H9 (cell line): Measurements from ENCODE around the gene PNKP. TPM values are rescaled to one million over a fixed set of nuclear protein-coding genes. Genes with fewer than 3 reads are reported as not detected.
A peak's percentile ranks its signal among the peaks of the same experiment; 100 is the strongest.

Experiments
- DNase-seq: peaks from one replicate; pipeline ENCODE4 v3.0.0-alpha.2; 2017
- H2AFZ ChIP-seq: one replicate; pipeline ENCODE4 v1.6.1; 2013; ENCODE audit warnings: mild to moderate bottlenecking, low read length, control low read depth, moderate library complexity
- H2AK5ac ChIP-seq: 2 replicates; pipeline ENCODE4 v1.6.1; 2013; ENCODE audit warnings: low read length, control low read depth, mixed read lengths; ENCODE audit not compliant: insufficient read length
- H2BK120ac ChIP-seq: one replicate; pipeline ENCODE4 v1.6.1; 2013; ENCODE audit warnings: low read depth, mild to moderate bottlenecking, low read length, control low read depth, inconsistent platforms; ENCODE audit not compliant: poor library complexity, severe bottlenecking
- H2BK12ac ChIP-seq: 2 replicates; pipeline ENCODE4 v1.6.1; 2013; ENCODE audit warnings: low read length, control low read depth, mixed read lengths, low read depth; ENCODE audit not compliant: insufficient read length
- H2BK15ac ChIP-seq: 2 replicates; pipeline ENCODE4 v1.6.1; 2013; ENCODE audit warnings: low read depth, low read length, control low read depth
- H2BK20ac ChIP-seq: one replicate; pipeline ENCODE4 v1.6.1; 2013; ENCODE audit warnings: low read depth, mild to moderate bottlenecking, low read length, control low read depth, inconsistent platforms; ENCODE audit not compliant: poor library complexity, severe bottlenecking
- H2BK5ac ChIP-seq: 2 replicates; pipeline ENCODE4 v1.6.1; 2013; ENCODE audit warnings: low read length, control low read depth, mixed read lengths; ENCODE audit not compliant: insufficient read length
- H3K14ac ChIP-seq: 2 replicates; pipeline ENCODE4 v1.6.1; 2013; ENCODE audit warnings: low read length, control low read depth; ENCODE audit not compliant: insufficient read depth
- H3K18ac ChIP-seq: 2 replicates; pipeline ENCODE4 v1.6.1; 2013; ENCODE audit warnings: low read depth, mild to moderate bottlenecking, mixed read lengths, low read length, control low read depth; ENCODE audit not compliant: insufficient read length
- H3K23ac ChIP-seq: 2 replicates; pipeline ENCODE4 v1.6.1; 2013; ENCODE audit warnings: low read length, control low read depth, mixed read lengths, low read depth; ENCODE audit not compliant: insufficient read length
- H3K23me2 ChIP-seq: 2 replicates; pipeline ENCODE4 v1.6.1; 2013; ENCODE audit warnings: low read depth, mild to moderate bottlenecking, mixed read lengths, low read length, control low read depth; ENCODE audit not compliant: insufficient read length, poor library complexity, severe bottlenecking
- H3K27ac ChIP-seq: 2 replicates; pipeline ENCODE4 v1.5.1; 2013; ENCODE audit warnings: low read length, control low read depth, mixed read lengths, low read depth; ENCODE audit not compliant: insufficient read length
- H3K27me3 ChIP-seq: 2 replicates; pipeline ENCODE4 v1.6.1; 2013; ENCODE audit warnings: low read length, control low read depth, inconsistent platforms; ENCODE audit not compliant: insufficient read depth
- H3K4ac ChIP-seq: 2 replicates; pipeline ENCODE4 v1.6.1; 2013; ENCODE audit warnings: low read depth, mild to moderate bottlenecking, control low read depth, inconsistent platforms, low read length, moderate library complexity
- H3K4me1 ChIP-seq: 2 replicates; pipeline ENCODE4 v1.6.1; 2013; ENCODE audit warnings: low read length, control low read depth, inconsistent platforms; ENCODE audit not compliant: insufficient read depth
- H3K4me2 ChIP-seq: 2 replicates; pipeline ENCODE4 v1.6.1; 2013; ENCODE audit warnings: low read length, control low read depth, mixed read lengths; ENCODE audit not compliant: insufficient read length, insufficient read depth
- H3K56ac ChIP-seq: 2 replicates; pipeline ENCODE4 v1.6.1; 2013; ENCODE audit warnings: low read depth, mild to moderate bottlenecking, mixed read lengths, low read length, control low read depth; ENCODE audit not compliant: insufficient read length
- H3K79me1 ChIP-seq: 2 replicates; pipeline ENCODE4 v1.6.1; 2013; ENCODE audit warnings: low read depth, mild to moderate bottlenecking, moderate library complexity, low read length, control low read depth, inconsistent platforms; ENCODE audit not compliant: insufficient read depth, poor library complexity, severe bottlenecking
- H3K79me2 ChIP-seq: 2 replicates; pipeline ENCODE4 v1.6.1; 2013; ENCODE audit warnings: low read length, control low read depth, inconsistent platforms; ENCODE audit not compliant: insufficient read depth
- H3K9ac ChIP-seq: 2 replicates; pipeline ENCODE4 v1.6.1; 2013; ENCODE audit warnings: low read length, control low read depth, mixed read lengths; ENCODE audit not compliant: insufficient read length; ENCODE audit errors: extremely low read depth
- H3K9me3 ChIP-seq: one replicate; pipeline ENCODE4 v1.6.1; 2013; ENCODE audit warnings: low read depth, low read length, inconsistent platforms; ENCODE audit not compliant: control insufficient read depth
- H3T11ph ChIP-seq: one replicate; pipeline ENCODE4 v1.6.1; 2013; ENCODE audit warnings: mild to moderate bottlenecking, low read length, control low read depth, inconsistent platforms
- H4K20me1 ChIP-seq: one replicate; pipeline ENCODE4 v1.6.1; 2013; ENCODE audit not compliant: control insufficient read depth, insufficient read length, insufficient read depth
- H4K5ac ChIP-seq: 2 replicates; pipeline ENCODE4 v1.6.1; 2013; ENCODE audit warnings: low read depth, mild to moderate bottlenecking, mixed read lengths, low read length, control low read depth; ENCODE audit not compliant: insufficient read length
- H4K8ac ChIP-seq: replicated peaks from 2 replicates; pipeline ENCODE4 v1.6.1; 2013; ENCODE audit warnings: low read length, control low read depth, mixed read lengths, low read depth; ENCODE audit not compliant: insufficient read length
- H4K91ac ChIP-seq: 2 replicates; pipeline ENCODE4 v1.6.1; 2013; ENCODE audit warnings: low read depth, mild to moderate bottlenecking, moderate library complexity, mixed read lengths, low read length, control low read depth; ENCODE audit not compliant: insufficient read length
- H3K27ac Mint-ChIP-seq, 3 experiments: 2 replicates in 2 of 3; 3 replicates in 1 of 3; pipeline ENCODE4 v1.8.0; 2020 to 2021; ENCODE audit warnings: mixed read lengths in 3 of 3, mild to moderate bottlenecking in 1 of 3, moderate library complexity in 1 of 3
- H3K27me3 Mint-ChIP-seq: 2 replicates; pipeline ENCODE4 v1.8.0; 2021; ENCODE audit warnings: low read depth, mild to moderate bottlenecking, moderate library complexity, mixed read lengths
- H3K36me3 Mint-ChIP-seq, 3 experiments: 2 replicates in 2 of 3; 3 replicates in 1 of 3; pipeline ENCODE4 v1.8.0; 2020 to 2021; ENCODE audit warnings: low read depth in 3 of 3, mixed read lengths in 3 of 3; ENCODE audit not compliant: insufficient read depth in 1 of 3
- H3K4me1 Mint-ChIP-seq, 2 experiments: 2 replicates each; pipeline ENCODE4 v1.8.0; 2020; ENCODE audit warnings: mixed read lengths in 2 of 2
- H3K4me3 Mint-ChIP-seq, 2 experiments: 2 replicates in 1 of 2; 3 replicates in 1 of 2; pipeline ENCODE4 v1.8.0; 2020 to 2021; ENCODE audit warnings: mild to moderate bottlenecking in 2 of 2, mixed read lengths in 2 of 2, moderate library complexity in 1 of 2
- H3K9me3 Mint-ChIP-seq, 2 experiments: 2 replicates in 1 of 2; 3 replicates in 1 of 2; pipeline ENCODE4 v1.8.0; 2020; ENCODE audit warnings: mild to moderate bottlenecking in 2 of 2, mixed read lengths in 2 of 2, moderate library complexity in 1 of 2
- CTCF ChIP-seq: fragments of 200-600 bp; sonication (generic); conservative IDR thresholded peaks from 3 replicates; pipeline ENCODE4 v1.8.0; 2021; ENCODE audit warnings: antibody characterized with exemption, mild to moderate bottlenecking
- WGBS: extraction: QIAGEN DNeasy Blood & Tissue Kit; methylation state at CpG from one replicate; pipeline ENCODE4 v1.1.7; 2013; ENCODE audit warnings: missing lambda C conversion rate, low lambda C conversion rate, mixed read lengths; ENCODE audit not compliant: insufficient read length; ENCODE audit errors: extremely low coverage; 5-methylcytosine and 5-hydroxymethylcytosine counted together
- total RNA-seq: library from RNA; stranded (reverse); gene quantifications from 2 replicates; pipeline ENCODE4 v1.2.1, GENCODE V29; 2021

Gene PNKP
- total RNA-seq, 1 experiment from 2014 or later: 157 TPM

- peaks cover 18 to 35% of the 10 kb centered on the region in 2 experiments for H3K4me1 Mint-ChIP-seq
- H3K4me3 Mint-ChIP-seq: peak overlapping the region in 1 of 2 experiments; percentile 55; a peak in 1 of 5 replicates
- H3K27ac ChIP-seq: no peak overlapping the region
- H2BK5ac ChIP-seq: no peak overlapping the region
- H3K56ac ChIP-seq: no peak overlapping the region
- peak overlapping the region; percentile 81 for H4K91ac ChIP-seq
- H3K79me1 ChIP-seq: peaks cover 6% of the 10 kb centered on the region
- H2BK120ac ChIP-seq: peak overlapping the region; percentile 96
- peaks cover 2 to 5% (median 4%) of the 10 kb centered on the region in 3 experiments; a peak in 5 of 7 replicates for H3K36me3 Mint-ChIP-seq
- peaks cover 4% of the 10 kb centered on the region for H3K4me1 ChIP-seq
- peaks cover under 1% of the 10 kb centered on the region; the same call in 1 of the 2 replicates for H3K79me2 ChIP-seq
- no peak overlapping the region for H3K23ac ChIP-seq
- H3K9ac ChIP-seq: no peak overlapping the region
- H3T11ph ChIP-seq: peak overlapping the region; percentile 87
- no peak for DNase-seq
- H4K8ac ChIP-seq: no peak overlapping the region
- H3K4ac ChIP-seq: peak overlapping the region; percentile 84; the same call in 1 of the 2 replicates
- H3K27me3 ChIP-seq: no peaks in the 10 kb centered on the region
- no peaks in the 10 kb centered on the region; a peak in 1 of 5 replicates for H3K9me3 Mint-ChIP-seq
- peak overlapping the region; percentile 82 to 94 (median 85); a peak in 6 of 7 replicates for H3K27ac Mint-ChIP-seq
- no peak for TF ChIP-seq CTCF
- no peak overlapping the region for H3K4me2 ChIP-seq
- H2BK20ac ChIP-seq: peak overlapping the region; percentile 76
- peaks cover 7% of the 10 kb centered on the region for H3K27me3 Mint-ChIP-seq
- H4K5ac ChIP-seq: no peak overlapping the region
- H2BK15ac ChIP-seq: no peak overlapping the region
- WGBS: no CpG with 5 or more reads among the region's 1 CpG
- no peaks in the 10 kb centered on the region for H4K20me1 ChIP-seq
- H3K14ac ChIP-seq: no peak overlapping the region; the same call in 1 of the 2 replicates
- no peaks in the 10 kb centered on the region for H3K9me3 ChIP-seq
- peak overlapping the region; percentile 94 for H3K18ac ChIP-seq
- H2AFZ ChIP-seq: no peak overlapping the region
- H2AK5ac ChIP-seq: no peak overlapping the region
- peak overlapping the region; percentile 43 for H2BK12ac ChIP-seq
- peaks cover 11% of the 10 kb centered on the region for H3K23me2 ChIP-seq
Observed at GRCh38 chr19:49814010-49814409, 53.4 kb downstream of the PNKP start.
